Measurements from ENCODE around the gene PPP1R10.

DNA sequence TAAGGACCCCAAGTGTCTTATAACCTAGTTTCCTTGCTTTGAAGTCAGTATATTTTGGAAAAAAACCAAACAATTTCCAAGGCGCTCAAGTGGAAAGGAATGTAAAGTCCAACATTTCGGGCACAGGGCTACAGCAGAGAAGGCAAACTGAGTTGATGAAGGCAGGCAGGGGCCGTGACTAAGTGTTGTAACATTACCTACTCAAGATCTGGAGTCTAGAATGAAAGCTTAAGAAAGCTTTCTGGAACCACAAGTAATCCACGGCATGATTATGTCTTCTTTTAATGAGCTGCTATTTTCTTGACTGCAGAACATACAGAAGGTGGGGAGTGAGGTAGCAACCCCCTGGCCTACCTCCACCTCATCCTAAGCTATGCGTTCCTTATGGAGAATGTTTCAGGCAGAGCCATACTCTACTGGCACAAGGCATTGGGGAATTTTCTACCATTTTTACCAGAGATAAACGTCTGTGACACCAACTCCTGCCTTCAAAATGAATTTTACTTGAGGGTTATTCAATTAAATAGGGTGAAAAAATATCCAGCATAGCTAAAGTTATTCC is 4.3 kb downstream of the PPP1R10 start:
- TF ChIP-seq, protein P1, sequence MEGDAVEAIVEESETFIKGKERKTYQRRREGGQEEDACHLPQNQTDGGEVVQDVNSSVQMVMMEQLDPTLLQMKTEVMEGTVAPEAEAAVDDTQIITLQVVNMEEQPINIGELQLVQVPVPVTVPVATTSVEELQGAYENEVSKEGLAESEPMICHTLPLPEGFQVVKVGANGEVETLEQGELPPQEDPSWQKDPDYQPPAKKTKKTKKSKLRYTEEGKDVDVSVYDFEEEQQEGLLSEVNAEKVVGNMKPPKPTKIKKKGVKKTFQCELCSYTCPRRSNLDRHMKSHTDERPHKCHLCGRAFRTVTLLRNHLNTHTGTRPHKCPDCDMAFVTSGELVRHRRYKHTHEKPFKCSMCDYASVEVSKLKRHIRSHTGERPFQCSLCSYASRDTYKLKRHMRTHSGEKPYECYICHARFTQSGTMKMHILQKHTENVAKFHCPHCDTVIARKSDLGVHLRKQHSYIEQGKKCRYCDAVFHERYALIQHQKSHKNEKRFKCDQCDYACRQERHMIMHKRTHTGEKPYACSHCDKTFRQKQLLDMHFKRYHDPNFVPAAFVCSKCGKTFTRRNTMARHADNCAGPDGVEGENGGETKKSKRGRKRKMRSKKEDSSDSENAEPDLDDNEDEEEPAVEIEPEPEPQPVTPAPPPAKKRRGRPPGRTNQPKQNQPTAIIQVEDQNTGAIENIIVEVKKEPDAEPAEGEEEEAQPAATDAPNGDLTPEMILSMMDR (IDR thresholded peaks at IDR 0.05 in 4 of 5, conservative IDR thresholded peaks at IDR 0.05 in 1 of 5), result no peak
- TF ChIP-seq POLR2A (IDR thresholded peaks at IDR 0.05), result no peak

All from gastrocnemius medialis (tissue), 4 donors.